Subcutaneous adipose tissue (tissue), 4 donors: ENCODE data around the gene POGZ. TPM values are rescaled to one million over a fixed set of nuclear protein-coding genes. Genes with fewer than 3 reads are reported as not detected.

Source experiments
- total RNA-seq, 4 donors: library from RNA; depleted of rRNA; stranded (reverse); fragments of >200 nt; gene quantifications; one replicate each; pipeline ENCODE4 v1.1.0, GENCODE V29; 2016
- TF ChIP-seq, protein P1 (sequence below): fragments of 450-650 bp; IDR thresholded peaks from one replicate; pipeline ENCODE4 v1.5.1; 2016; ENCODE audit warnings: low read depth, mild to moderate bottlenecking, control low read depth, antibody characterized with exemption, moderate library complexity

POGZ gene
- total RNA-seq, 4 donors from 2014 or later, result 39.9 to 51.6 (median 47.3) TPM

DNA sequence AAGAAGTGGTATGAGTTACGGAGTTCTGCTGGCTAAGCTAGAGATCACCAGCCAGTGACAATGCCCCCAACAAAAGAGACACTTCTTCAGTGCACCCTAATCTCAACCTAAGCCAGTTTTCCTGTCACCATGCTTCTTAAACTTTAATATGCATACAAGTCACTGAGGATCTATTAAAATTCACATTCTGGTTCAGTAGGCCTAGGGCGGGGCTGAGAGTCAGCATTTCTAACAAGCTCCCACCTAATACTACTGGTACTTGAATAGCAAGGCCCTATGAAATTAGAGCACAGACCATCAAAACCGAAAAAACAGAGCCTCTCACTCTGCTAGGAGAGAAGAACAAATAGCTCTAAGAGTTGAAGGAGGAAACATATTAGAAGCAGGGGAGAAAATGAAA, 52.0 kb downstream of the POGZ start:
- TF ChIP-seq, protein P1, sequence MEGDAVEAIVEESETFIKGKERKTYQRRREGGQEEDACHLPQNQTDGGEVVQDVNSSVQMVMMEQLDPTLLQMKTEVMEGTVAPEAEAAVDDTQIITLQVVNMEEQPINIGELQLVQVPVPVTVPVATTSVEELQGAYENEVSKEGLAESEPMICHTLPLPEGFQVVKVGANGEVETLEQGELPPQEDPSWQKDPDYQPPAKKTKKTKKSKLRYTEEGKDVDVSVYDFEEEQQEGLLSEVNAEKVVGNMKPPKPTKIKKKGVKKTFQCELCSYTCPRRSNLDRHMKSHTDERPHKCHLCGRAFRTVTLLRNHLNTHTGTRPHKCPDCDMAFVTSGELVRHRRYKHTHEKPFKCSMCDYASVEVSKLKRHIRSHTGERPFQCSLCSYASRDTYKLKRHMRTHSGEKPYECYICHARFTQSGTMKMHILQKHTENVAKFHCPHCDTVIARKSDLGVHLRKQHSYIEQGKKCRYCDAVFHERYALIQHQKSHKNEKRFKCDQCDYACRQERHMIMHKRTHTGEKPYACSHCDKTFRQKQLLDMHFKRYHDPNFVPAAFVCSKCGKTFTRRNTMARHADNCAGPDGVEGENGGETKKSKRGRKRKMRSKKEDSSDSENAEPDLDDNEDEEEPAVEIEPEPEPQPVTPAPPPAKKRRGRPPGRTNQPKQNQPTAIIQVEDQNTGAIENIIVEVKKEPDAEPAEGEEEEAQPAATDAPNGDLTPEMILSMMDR, result no peak

DNA sequence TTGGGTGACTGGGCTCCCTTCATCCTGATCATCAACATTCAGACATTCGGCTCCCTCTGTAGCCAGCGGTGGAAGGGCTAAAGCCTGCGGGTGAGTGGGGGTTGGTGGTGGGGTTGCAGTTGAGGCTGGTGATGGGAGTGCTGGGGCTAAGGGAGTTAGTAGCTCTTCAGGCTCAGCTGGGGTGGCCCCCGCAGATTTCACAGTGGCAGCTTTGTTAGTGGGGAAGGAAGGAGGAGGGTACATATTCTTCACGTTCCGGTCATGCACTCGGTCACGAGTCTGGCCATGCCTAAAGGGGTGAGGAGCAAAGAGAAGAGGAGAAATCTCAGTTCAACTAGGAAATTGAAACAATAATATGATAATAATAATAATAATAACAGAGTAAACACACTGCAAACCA, 53.1 kb downstream of the POGZ start:
- TF ChIP-seq, protein P1, result no peak

DNA sequence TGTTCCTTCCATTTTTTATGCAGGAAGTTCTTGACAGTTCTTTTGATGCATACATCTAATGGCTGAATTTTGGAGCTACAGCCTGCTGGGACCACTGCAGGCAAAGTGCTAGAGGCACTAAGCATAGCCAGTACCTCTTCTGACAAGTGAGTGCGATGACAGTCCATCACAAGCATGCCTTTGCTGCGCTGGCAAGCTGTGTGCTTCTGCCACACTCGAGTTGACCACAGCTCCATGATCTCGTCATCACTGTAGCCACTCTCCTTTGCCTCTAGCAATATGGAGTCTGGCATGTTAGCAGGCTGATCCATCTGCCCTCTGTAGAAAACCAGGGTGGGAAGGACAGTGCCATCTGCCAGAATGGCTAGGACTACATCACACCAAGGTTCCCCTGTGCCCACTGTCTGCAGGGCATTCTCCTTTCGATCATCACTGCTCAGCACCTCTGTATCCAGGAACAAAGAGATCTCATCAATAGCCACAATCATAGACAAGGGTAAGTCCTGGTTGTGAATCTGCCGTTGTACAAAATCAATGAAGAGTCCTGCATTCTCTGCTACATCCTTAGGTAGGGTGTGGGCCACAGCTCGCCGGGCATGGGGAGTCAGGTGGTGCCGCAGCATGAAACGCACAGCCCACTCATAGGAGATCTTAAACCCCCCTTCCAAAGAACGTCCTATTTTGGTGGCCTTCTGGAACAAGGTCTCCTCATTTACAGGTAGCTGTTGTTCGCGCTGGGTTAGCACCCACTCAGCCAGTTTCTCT, 53.9 kb downstream of the POGZ start:
- TF ChIP-seq, protein P1, result no peak

DNA sequence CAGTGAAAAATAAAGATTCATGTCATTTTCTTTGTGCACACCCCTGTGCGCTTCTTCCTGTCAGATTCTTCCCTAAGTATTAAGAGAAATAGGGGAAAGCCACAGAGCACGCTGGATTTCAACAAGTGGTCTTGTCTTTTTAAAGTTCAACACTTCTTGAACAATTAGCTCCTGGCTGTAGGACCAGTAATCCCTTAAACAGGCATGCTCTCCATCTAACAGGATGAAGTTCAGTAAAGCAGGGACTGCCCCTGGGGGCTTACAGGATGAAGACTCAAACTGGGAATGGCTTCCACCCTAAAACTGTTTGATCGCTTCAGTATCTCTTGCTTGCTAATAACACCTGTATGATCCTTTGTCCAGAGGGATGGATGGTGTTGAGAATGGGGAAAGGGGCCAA, 55.7 kb downstream of the POGZ start:
- TF ChIP-seq, protein P1, result no peak

DNA sequence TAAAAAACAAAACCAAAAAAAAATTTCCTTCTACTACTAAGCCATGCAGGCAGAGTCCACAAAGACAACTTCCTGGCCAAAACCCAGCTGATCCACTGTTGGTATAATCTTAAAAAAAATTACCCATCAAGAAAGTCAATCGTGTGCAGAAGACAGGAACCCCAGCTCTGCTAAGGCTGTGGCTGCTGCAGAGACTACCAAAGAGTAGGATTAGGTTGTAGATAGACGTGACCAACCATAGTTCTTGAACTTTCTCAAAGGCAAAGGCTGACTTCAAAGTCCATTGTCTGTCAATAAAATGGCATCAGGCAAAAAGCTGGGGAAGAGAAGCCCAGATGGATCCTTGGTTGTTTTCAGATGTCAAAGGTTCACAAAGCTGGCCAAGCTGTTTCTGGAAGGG, 56.5 kb downstream of the POGZ start:
- TF ChIP-seq, protein P1, result no peak

DNA sequence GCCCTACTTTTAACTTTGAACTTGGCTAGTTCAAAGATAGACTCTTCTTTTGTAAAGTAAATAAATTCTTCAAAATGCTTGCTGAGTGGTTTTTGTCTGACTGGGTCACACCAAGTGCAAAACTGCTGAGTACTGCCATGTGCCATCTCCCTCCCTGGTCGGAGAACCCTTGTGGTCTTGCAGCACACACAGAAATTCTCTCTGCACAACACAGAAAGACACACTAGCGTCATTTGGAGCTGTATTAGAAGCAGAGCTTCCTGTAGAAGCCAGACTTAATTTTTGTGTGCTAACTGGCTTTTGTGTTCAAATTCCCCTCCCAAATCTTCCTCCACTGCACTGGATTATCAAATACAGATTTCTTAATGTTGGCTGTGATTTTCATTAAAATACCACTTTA, 57.4 kb downstream of the POGZ start:
- TF ChIP-seq, protein P1, result no peak

DNA sequence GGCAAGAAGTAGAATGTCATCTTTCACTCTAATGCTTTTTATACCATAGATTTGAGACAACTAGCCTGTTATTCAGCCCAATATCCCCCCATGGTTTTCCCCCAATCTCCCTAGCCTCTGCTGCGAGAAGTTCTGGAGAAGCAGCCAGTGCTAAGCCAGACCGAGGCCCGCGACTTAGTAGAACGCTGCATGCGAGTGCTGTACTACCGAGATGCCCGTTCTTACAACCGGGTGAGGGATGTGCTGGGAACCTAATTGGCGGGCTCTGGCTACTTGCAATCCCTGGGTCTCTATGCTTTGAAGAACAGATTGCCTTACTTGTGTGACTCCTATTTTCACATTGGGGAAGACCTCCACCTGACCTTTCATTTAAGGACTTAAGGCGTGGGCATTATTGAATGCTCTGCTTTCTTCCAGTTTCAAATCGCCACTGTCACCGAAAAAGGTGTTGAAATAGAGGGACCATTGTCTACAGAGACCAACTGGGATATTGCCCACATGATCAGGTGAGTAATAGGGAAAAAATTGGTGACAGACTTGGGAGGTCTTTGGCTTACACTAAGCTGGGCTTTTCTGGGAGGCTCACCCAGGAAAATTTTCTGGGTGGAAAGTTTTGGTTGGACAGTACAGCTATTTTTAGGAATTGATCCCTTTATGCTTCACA, 58.0 kb downstream of the POGZ start:
- TF ChIP-seq, protein P1, result no peak
